Pancreas (tissue), 10 donors: Measurements from ENCODE around the gene MTX1. TPM values are rescaled to one million over a fixed set of nuclear protein-coding genes. Genes with fewer than 3 reads are reported as not detected.
"Not testable (repeated sequence)": the region's sequence is repeated elsewhere in the genome, so short reads cannot be mapped to it uniquely, and the experiment has no call there.

Source experiments
- ATAC-seq, 4 donors: fragments of 200-7000 bp; cut with Tn5 transposase; one replicate each; pipeline versions ENCODE4 v1.8.0 to v1.9.1; 2020; ENCODE audit warnings: mild to moderate bottlenecking in 4 of 4, moderate library complexity in 4 of 4
- DNase-seq, 6 donors: peaks; one replicate each; pipeline ENCODE4 v3.0.0-alpha.2; 2020
- FAIRE-seq: peaks from 2 replicates; lab custom pipeline; 2012; peaks lifted over from hg19 to GRCh38; lab: Jason Lieb, UNC
- H3K27ac ChIP-seq, 4 donors: fragments of 200-600 bp; sonication (generic); 1 replicate in 3 of 4; 2 replicates in 1 of 4; pipeline versions ENCODE4 v1.5.0 to v1.8.0; 2020
- H3K27me3 ChIP-seq, 4 donors: fragments of 200-600 bp; one replicate each; pipeline ENCODE4 v1.8.0; 2021
- H3K36me3 ChIP-seq, 3 donors: fragments of 200-600 bp; sonication (generic) in 1 of 3; one replicate each; pipeline versions ENCODE4 v1.5.0 to v1.8.0; 2020 to 2021
- H3K4me1 ChIP-seq, 3 donors: fragments of 200-600 bp; one replicate each; pipeline ENCODE4 v1.8.0; 2021
- H3K4me3 ChIP-seq, 4 donors: fragments of 200-600 bp; sonication (generic) in 2 of 4; one replicate each; pipeline versions ENCODE4 v1.5.0 to v1.8.0; 2020 to 2021
- H3K9me3 ChIP-seq, 4 donors: fragments of 200-600 bp; one replicate each; pipeline ENCODE4 v1.8.0; 2021
- WGBS, 2 donors: extraction: QIAGEN DNeasy Blood & Tissue Kit; methylation state at CpG; one replicate each; pipeline ENCODE4 v1.1.7; 2013; 5-methylcytosine and 5-hydroxymethylcytosine counted together
- intact Hi-C, 3 donors: fragments of 100-400 bp; cut with DNase I; formaldehyde crosslinking; loops; one replicate each; pipeline versions ENCODE4 v1.11.1 to v1.14.2; 2022
- polyA plus RNA-seq, 2 donors: library from polyadenylated mRNA; stranded (reverse); fragments of 200-250 nt; gene quantifications; one replicate each; pipeline ENCODE4 v1.2.3, GENCODE V29; 2013
- total RNA-seq, 6 donors: library from RNA; stranded (reverse); fragmentation: NEBNext Ultra II Directional in 4 of 6; extraction: Animal tissue kit (Norgen Biotek cat#: 25700) in 4 of 6; gene quantifications; one replicate each; pipeline versions ENCODE4 v1.2.1 to v1.2.4, GENCODE V29; 2021 to 2023
- TF ChIP-seq, protein P1 (sequence below), 4 donors: fragments of 200-600 bp; sonication (generic) in 3 of 4; IDR thresholded peaks; one replicate each; pipeline versions ENCODE4 v1.5.0 to v1.8.0; 2021; ENCODE audit warnings: antibody characterized with exemption in 4 of 4
- donor health status: healthy with polysubstance abuse.
- donor health status: DM: no; HTN: no; CAD: no; lungs with moderate emphysema.
- donor health status: DM: no; HTN: no; CAD: no.
- donor health status: control.
- donor health status: control.
- donor health status: Bipolar disorder and iron deficiency.
- donor health status: DM: yes; HTN: yes; CAD: no.
- donor health status: DM: no; HTN: no; CAD: no.
- donor health status: DM: no; HTN: no; CAD: no.
- donor health status: DM: yes; HTN: yes; CAD: no.

Gene MTX1
- total and polyA plus RNA-seq, 8 donors, result 10.7 to 36.8 (median 16.5) TPM

DNA sequence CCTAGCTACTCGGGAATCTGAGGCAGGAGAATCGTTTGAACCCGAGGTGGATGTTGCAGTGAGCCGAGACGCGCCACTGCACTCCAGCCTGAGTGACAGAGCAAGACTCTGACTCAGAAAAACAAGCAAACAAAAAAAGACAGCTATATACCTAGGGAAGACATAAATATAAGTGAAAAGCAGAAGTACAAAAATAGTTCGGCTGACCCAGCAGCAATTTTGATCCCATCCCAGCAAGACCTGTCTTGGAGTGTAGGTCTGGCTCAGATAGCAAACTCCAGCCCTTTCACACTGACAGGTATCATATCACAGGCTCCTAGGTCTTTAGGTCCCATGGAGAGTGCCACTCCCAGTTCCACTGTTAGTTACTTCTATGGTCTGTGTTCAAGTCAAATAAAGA, 14.6 kb downstream of the MTX1 start:
- WGBS, 2 donors, result 72 to 79% methylated on average over 7 of the region's 7 CpGs
- no peaks in the 10 kb centered on the region for H3K9me3 ChIP-seq
- ATAC-seq, result no peak
- no peak for DNase-seq
- H3K27ac ChIP-seq, result no peak overlapping the region
- FAIRE-seq, result no peak
- H3K36me3 ChIP-seq, result no peaks in the 10 kb centered on the region
- TF ChIP-seq, protein P1, sequence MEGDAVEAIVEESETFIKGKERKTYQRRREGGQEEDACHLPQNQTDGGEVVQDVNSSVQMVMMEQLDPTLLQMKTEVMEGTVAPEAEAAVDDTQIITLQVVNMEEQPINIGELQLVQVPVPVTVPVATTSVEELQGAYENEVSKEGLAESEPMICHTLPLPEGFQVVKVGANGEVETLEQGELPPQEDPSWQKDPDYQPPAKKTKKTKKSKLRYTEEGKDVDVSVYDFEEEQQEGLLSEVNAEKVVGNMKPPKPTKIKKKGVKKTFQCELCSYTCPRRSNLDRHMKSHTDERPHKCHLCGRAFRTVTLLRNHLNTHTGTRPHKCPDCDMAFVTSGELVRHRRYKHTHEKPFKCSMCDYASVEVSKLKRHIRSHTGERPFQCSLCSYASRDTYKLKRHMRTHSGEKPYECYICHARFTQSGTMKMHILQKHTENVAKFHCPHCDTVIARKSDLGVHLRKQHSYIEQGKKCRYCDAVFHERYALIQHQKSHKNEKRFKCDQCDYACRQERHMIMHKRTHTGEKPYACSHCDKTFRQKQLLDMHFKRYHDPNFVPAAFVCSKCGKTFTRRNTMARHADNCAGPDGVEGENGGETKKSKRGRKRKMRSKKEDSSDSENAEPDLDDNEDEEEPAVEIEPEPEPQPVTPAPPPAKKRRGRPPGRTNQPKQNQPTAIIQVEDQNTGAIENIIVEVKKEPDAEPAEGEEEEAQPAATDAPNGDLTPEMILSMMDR (IDR thresholded peaks at IDR 0.05), result no peak
- H3K4me3 ChIP-seq, result no peak overlapping the region
- intact Hi-C loops, result no loop called here
- H3K4me1 ChIP-seq, result peaks cover 0 to 10% (median 0%) of the 10 kb centered on the region in 3 donors
- no peaks in the 10 kb centered on the region for H3K27me3 ChIP-seq

DNA sequence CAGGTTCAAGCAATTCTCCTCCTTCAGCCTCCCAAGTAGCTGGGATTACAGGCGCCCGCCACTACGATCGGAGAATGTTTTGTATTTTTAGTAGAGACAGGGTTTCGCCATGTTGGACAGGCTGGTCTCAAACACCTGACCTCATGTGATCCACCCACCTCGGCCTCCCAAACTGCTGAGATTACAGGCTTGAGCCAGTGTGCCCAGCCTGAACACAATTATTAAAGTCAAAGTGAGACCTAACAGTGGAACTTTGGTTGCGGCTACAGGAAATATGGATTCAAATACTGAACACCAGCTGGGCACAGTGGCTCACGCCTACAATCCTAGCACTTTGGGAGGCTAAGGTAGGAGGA, 16.9 kb downstream of the MTX1 start:
- 96 to 97% methylated on average over 8 of the region's 8 CpGs for WGBS, 2 donors
- not testable (repeated sequence) for H3K27ac ChIP-seq

DNA sequence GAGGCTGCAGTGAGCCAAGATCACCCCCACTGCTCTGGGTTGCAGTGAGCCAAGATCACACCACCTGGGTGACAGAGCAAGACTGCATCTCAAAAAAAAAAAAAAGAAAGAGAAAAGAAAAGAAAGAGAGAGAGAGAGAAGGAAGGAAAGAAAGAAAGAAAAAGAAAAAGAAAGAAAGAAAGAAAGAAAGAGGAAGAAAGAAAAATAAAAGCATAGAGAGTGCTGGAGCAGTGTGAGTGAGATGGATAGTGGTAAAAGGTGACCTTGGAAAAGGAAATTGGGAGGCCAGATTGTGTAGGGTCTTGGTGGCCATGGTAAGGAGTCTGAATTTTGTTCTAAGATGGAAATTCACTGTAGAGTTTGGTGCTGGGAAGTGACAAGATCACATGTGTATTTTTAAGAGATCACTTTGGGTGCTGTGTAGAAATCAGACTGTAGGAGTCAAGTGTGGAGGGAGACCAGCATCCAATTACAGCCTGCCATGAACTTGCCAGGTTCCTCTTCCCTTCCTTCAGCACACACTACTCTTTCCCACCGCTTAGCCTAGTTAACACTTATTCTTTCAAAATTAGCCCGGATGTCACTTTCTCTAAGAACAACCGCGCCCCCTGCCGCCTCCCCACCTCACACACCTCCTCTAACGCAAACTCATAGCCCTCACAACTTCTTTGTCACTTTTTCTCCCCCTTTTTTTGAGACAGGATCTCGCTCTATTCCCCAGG, 17.9 kb downstream of the MTX1 start:
- ATAC-seq, result peak; percentile 53 to 72 (median 68)
- H3K9me3 ChIP-seq, result no peaks in the 10 kb centered on the region
- no peak for FAIRE-seq
- TF ChIP-seq, protein P1 (IDR thresholded peaks at IDR 0.05), result peak in 3 of 4 donors; percentile 19 to 30 (median 28)
- peaks cover 0 to 4% (median 0%) of the 10 kb centered on the region in 3 donors for H3K4me1 ChIP-seq
- intact Hi-C loops, result no loop called here
- peak overlapping the region in 3 of 4 donors; percentile 17 to 85 (median 85) for H3K27ac ChIP-seq
- WGBS, 2 donors, result 0 to 1% methylated on average over 7 of the region's 7 CpGs
- peak overlapping the region in 3 of 4 donors; percentile 17 to 70 (median 48) for H3K4me3 ChIP-seq
- peak; percentile 51 to 71 (median 62) for DNase-seq
- H3K27me3 ChIP-seq, result no peaks in the 10 kb centered on the region
- H3K36me3 ChIP-seq, result no peaks in the 10 kb centered on the region

More for the DNA sequence above, 16.9 kb downstream of the MTX1 start:
- ATAC-seq, H3K4me1 ChIP-seq, H3K4me3 ChIP-seq, H3K27me3 ChIP-seq, H3K9me3 ChIP-seq, intact Hi-C loops, H3K36me3 ChIP-seq, FAIRE-seq: not testable (repeated sequence)
- DNase-seq, result peak in 1 of 6 donors; percentile 6

DNA sequence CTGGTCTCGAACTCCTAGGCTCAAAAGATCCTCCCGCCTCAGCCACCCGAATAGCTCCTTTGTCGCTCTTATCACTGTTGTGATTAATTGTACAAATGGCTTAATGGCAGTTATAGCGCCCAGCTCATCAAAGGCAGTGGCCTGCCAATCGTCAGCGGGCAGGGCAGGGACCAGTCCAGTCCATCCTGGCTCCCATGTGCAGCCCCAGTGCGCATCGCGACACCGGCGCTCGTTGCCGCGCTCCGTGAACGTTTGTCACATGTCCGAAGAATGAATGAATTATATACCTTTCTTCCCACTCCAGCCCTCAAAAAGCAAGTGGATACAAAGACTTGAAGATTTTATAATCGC, 18.4 kb downstream of the MTX1 start:
- 0% methylated on average over 19 of the region's 19 CpGs for WGBS, 2 donors
- TF ChIP-seq, protein P1 (IDR thresholded peaks at IDR 0.05), result no peak
- Histone ChIP-seq H3K4me1 (peaks cover 0 to 4% (median 0%) of the 10 kb centered on the region in 3 donors), H3K9me3 (no peaks in the 10 kb centered on the region), H3K27ac (peak overlapping the region; percentile 17 to 85 (median 64)), H3K27me3 (no peaks in the 10 kb centered on the region), H3K4me3 (peak overlapping the region; percentile 17 to 70 (median 48)), H3K36me3 (no peaks in the 10 kb centered on the region)
- peak in 3 of 6 donors; percentile 43 to 72 (median 51) for DNase-seq
- no peak for FAIRE-seq
- peak; percentile 42 to 58 (median 48) for ATAC-seq
- intact Hi-C loops, result no loop called here

DNA sequence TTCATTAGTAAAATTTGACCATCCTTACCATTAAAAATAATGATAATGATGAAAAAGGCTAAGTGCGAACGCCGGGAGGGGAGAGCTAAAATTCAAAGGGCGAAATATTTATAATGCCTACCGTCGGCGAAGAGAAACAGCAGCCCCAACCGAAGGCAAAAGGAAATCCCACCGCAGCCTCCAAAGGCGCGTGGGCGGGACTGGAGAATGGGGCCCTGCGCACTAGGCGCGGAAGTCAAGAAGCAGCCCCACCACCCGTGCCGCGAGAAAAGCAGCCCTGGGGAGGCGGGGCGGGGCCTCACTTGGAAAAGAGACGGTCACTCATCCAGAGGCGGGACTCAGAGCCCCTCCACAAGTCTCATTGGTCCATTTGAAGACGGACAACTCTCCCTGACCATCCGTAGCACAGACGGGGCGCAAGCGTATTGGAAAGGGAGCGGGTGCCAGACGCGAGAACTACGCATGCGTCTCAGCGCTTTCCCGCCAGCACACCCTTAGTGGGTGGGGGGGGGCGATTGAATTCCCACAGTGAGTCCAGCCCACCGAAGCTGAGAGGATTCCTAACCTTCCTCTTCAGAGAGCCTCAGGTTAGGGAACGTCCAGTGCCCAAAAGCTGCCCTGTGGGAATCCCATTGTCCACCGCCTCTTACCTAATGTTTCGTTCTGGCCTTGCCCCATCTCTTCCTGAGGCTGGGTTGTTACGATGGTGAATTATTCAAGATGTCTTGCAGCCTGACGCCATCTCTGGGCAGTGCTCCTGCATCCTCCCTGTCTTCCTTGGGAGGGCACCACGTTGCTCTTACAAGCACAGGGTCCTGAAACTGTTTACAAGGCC, 19.0 kb downstream of the MTX1 start:
- Histone ChIP-seq H3K4me3 (peak overlapping the region; percentile 17 to 70 (median 48)), H3K27me3 (no peaks in the 10 kb centered on the region), H3K27ac (peak overlapping the region; percentile 17 to 85 (median 64)), H3K4me1 (peaks cover 0 to 4% (median 0%) of the 10 kb centered on the region in 3 donors), H3K9me3 (no peaks in the 10 kb centered on the region), H3K36me3 (no peaks in the 10 kb centered on the region)
- FAIRE-seq (peak; percentile 56), ATAC-seq (peak; percentile 96 to 99 (median 98)), DNase-seq (peak; percentile 93 to 98 (median 96))
- WGBS, 2 donors, result 1% methylated on average over 42 of the region's 42 CpGs
- intact Hi-C loops, result no loop called here
- TF ChIP-seq, protein P1 (IDR thresholded peaks at IDR 0.05), result no peak
